ENCODE data around the gene EZR.
"Not testable (repeated sequence)": the region's sequence is repeated elsewhere in the genome, so short reads cannot be mapped to it uniquely, and the experiment has no call there.

The EZR gene

GRCh38 chr6:158793432-158793831, 25.7 kb downstream of the EZR start:
- DNase-seq = no peak

GRCh38 chr6:158792505-158792904, 26.7 kb downstream of the EZR start:
- not testable (repeated sequence) for DNase-seq

- no peak for DNase-seq
Observed at GRCh38 chr6:158791274-158791855, 27.8 kb downstream of the EZR start.

- DNase-seq = no peak
Observed at GRCh38 chr6:158789115-158789917, 29.9 kb downstream of the EZR start.

DNA sequence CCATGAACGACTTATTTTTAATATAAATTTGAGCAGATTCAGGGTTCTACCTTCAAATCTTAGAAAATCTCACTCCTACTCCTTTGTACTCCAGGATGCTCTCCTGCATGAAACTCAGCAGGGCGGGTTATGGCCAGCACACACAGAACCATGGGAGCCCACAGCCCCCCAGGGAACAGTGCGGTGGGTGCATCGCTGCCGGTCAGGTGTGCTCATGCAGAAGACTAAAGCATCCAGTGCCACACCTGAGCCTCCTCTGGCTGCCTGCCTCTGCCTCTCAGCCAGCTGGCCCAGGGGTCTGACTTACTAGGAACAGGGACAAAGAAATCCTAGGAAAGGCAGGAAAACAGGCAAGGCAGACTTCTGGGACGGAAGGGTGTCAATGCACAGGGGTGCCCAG, 31.8 kb downstream of the EZR start:
- DNase-seq = no peak

DNA sequence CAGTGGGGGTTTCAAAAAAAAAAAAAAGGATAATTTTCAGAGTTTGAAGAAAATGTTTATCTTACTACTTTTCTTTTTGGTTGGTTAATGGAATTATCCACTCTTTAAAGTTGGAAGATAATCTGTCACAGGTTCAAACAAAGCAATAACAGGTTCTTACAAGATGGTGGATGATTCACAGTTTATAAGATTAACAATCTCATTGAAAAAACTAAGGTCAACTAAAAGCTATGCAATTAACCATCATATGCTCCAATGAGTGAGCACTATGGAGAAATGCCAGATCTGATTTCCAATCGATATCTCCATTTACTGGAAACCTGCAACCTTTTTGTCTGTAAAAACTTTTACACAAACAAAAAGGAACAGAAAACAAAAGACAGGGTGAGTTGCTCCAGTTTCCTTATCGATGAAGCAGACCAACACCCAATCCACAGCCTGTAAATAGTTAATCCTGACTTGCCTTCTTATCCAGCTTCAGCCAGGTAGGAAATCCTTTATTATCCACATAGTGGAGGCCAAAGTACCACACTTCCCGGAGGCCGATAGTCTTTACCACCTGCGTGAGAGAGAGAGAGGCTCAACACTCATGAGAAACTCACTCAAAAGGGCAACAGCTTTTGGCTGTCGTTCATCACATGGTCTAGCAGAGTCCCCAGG, 32.4 kb downstream of the EZR start:
- DNase-seq = no peak

DNA sequence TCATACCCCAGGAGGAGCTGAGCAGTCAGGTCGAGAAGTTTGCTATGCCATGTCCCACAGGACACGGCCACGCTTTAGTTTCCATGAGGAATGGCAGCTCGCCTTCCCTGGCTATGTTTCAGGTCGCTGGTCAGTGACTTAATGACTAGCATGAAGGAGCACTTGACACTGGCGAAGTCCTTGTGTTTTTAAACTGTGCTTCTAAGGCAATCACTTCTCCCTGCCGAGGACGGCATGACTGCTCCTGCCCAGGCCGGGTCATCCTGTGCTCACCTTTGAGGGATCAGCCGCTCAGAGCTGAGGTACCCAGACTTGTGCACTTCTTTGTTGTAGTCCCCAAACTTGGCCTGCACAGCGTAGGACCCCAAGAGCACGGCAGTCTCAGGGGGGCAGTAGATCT, 34.1 kb downstream of the EZR start:
- DNase-seq = no peak

GRCh38 chr6:158784505-158784904, 34.7 kb downstream of the EZR start:
- DNase-seq = no peak

GRCh38 chr6:158783851-158784250, 35.3 kb downstream of the EZR start:
- no peak for DNase-seq

DNA sequence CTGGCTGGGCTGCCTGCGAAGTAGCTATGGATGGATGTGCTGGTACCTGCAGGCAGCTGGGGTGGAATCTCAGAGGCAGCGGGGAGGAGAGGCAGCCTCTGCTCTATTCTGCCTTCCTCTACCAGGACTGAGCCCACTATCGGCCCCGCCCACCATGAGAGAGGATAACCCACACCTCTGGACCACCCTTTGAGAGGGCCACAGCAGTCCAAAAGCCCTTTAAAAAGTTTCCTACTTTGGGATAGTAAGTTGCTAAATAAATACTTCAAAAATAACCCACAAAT, 36.1 kb downstream of the EZR start:
- no peak for DNase-seq

GRCh38 chr6:158782432-158783166, 36.6 kb downstream of the EZR start:
- DNase-seq = no peak

GRCh38 chr6:158781692-158782373, 37.3 kb downstream of the EZR start:
- no peak for DNase-seq

- DNase-seq = no peak
Observed at GRCh38 chr6:158780988-158781691, 38.0 kb downstream of the EZR start.

- no peak for DNase-seq
Observed at GRCh38 chr6:158780246-158780884, 38.8 kb downstream of the EZR start.

DNA sequence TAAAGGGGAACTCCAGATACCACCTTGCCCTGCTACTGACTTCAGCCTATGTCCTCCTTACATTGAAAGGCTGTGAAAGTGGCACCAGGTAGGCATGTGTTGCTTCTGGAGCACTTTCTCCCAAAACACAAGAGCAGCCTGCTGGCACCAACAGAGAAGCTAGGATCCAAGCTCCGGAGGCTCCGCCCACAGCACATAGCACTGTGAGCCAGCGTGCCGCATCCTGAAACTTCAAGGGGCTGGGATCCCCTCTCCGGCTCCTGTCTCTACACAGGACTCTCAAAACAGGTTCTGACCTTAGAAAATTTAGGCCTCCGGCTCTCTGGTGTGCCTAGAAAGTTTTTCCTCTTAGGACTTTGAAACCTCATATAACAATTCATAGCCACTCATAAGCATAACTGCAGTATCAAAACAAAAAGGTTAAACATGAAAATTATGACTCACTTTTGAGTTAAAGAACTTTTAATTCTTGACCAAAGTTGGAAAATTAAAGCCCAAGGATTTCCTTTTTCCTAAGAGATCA, 41.1 kb downstream of the EZR start:
- DNase-seq = no peak

GRCh38 chr6:158777510-158777909, 41.7 kb downstream of the EZR start:
- DNase-seq = no peak

GRCh38 chr6:158776737-158777136, 42.4 kb downstream of the EZR start:
- DNase-seq = no peak

GRCh38 chr6:158775832-158776231, 43.3 kb downstream of the EZR start:
- DNase-seq = no peak

DNA sequence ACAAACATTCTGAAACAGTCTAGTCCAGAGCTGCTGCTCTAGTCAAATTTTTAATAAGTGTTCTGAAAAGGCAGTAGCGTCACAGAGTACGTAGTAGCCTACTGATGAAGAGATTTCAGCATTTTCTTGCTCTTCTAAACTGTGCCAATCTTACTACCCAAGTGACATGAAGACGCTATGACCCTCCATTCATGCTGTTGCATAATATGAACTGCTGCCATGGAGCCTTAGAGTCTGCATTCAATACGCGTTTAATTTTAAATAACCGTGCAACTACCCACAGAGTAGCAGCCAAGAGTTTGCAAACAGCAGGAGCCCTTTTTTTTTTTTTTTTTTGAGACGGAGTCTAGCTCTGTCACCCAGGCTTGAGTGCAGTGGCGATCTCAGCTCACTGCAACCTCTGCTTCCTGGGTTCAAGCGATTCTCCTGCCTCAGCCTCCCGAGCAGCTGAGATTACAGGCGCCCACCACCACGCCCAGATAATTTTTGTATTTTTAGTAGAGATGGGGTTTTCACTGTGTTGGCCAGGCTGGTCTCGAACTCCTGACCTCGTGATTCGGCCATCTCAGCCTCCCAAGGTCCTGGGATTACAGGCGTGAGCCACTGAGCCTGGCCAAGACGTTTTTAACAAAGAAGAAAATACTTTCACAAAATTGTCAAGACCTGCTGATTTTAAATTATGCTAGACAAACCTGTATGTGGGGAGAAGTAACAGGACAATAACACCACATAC, 44.3 kb downstream of the EZR start:
- DNase-seq = no peak

DNA sequence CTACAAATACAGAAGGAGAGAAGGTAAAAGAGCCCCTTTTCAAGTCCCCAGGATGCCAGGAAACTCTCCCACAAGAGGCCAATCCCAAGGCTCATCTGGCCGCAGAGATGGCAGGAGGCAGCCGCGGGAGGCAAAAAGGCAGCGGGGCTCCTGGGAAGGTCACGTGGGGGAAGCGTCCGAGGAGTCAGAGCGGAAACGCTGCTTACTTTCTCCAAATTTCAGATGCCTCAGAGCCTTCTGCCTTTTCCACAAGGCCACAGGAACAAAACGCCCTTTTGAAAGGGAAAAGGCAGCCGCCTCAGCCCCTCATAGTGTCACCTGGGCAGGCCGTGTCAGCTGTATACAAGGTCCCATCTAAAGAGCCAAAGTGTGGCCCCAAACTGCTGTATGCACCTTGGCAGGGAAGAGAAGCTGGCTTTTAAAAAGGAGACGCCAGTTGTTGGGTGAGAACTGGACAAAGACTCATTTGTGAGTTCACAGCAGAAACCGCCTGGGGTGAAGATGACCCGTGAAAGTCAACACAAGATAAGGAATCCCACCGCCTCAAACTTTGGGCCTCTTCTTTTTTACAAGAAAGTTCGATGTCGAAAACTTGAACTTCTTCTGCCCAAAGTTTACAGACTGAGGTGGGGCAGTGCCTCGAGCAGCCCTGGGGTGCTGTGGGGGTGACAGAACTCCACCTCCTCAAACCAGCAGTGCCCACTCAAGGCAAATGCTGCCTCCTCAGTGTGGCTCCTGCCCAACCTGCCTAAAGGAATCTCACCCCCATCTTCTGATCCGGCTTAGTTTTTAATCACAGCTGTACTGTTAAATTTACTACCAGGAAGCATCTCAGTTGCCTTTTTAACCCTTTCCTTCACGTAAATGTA, 45.4 kb downstream of the EZR start:
- DNase-seq = no peak
